ENCODE results near the gene SDHAF3. TPM values are rescaled to one million over a fixed set of nuclear protein-coding genes. Genes with fewer than 3 reads are reported as not detected.
A peak's percentile ranks its signal among the peaks of the same experiment; 100 is the strongest.
"Not testable (repeated sequence)": the region's sequence is repeated elsewhere in the genome, so short reads cannot be mapped to it uniquely, and the experiment has no call there.

The SDHAF3 gene
- total RNA-seq, 1 experiment from 2014 or later, result 41.3 TPM

DNA sequence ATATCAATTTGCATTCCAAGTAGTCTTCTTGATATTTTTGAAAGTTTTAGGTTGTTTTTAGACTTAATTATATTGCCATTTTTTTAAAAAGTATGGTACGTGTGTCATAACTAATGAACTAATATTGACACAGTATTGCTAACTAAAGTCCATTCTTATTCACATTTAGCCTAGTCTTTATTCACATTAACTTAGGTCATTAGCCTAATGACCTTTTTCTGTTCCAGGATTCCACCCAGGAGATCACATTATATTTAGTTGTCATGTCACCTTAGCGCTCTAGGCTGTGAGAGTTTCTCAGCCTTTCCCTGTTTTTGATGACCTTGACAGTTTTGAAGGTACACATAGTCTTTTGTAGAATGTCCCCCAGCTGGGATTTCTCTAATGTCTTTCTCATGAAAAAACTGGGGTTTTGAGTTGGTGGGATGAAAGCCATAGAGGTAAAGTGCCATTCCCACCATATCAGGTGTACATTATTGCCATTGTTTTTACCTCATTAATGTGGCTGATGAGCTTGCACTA, 38.5 kb downstream of the SDHAF3 start:
- no peak for DNase-seq
- H3K27me3 ChIP-seq (ENCODE audit: control insufficient read depth, insufficient read depth, low read length), result no peaks in the 10 kb centered on the region
- H3K36me3 ChIP-seq (replicated peaks; ENCODE audit: control insufficient read depth, insufficient read depth, low read length), result 0 out of 2 replicates have a peak, but pooled peaks cover 2% of the 10 kb centered on the region
- H3K4me3 ChIP-seq (ENCODE audit: insufficient read depth, low read depth, low read length), result no peak overlapping the region

- not testable (repeated sequence) for H3K27me3 ChIP-seq (ENCODE audit: control insufficient read depth, insufficient read depth, low read length); DNase-seq; H3K36me3 ChIP-seq (replicated peaks; ENCODE audit: control insufficient read depth, insufficient read depth, low read length); H3K4me3 ChIP-seq (ENCODE audit: insufficient read depth, low read depth, low read length)
Measured at GRCh38 chr7:97159984-97160383, 42.5 kb downstream of the SDHAF3 start.

DNA sequence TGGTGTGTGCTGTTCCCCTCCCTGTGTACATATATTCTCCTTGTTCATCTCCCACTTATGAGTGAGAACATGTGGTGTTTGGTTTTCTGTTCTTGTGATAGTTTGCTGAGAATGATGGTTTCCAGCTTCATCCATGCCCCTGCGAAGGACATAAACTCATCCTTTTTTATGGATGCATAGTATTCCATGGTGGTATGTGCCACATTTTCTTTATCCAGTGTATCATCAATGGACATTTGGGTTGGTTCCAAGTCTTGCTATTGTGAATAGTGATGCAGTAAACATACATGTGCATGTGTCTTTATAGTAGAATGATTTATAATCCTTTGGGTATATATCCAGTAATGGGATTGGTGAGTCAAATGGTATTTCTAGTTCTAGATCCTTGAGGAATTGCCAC, 44.1 kb downstream of the SDHAF3 start:
- DNase-seq; H3K27me3 ChIP-seq (ENCODE audit: control insufficient read depth, insufficient read depth, low read length); H3K4me3 ChIP-seq (ENCODE audit: insufficient read depth, low read depth, low read length); H3K36me3 ChIP-seq (replicated peaks; ENCODE audit: control insufficient read depth, insufficient read depth, low read length): not testable (repeated sequence)

DNA sequence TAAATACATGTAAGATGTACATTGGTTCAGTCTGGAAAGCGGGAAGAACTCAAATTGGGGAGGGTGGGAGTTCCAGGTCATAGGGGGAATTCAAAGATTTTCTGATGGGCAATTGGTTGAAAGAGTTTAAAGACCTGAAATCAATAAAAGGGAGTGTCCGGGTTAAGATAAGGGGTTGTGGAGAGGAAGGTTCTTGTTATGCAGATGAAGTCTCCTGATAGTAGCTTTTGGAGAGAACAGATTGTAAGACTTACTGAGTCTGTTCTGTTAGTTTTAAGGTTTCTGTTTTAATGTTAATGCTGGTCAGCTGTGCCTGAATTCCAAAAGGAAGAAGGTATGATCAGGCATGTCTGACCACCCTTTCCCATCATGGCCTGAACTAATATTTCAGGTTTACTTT, 48.8 kb downstream of the SDHAF3 start:
- no peak for DNase-seq
- H3K27me3 ChIP-seq (ENCODE audit: control insufficient read depth, insufficient read depth, low read length), result no peaks in the 10 kb centered on the region
- no peak overlapping the region for H3K4me3 ChIP-seq (ENCODE audit: insufficient read depth, low read depth, low read length)
- no peaks in the 10 kb centered on the region for H3K36me3 ChIP-seq (replicated peaks; ENCODE audit: control insufficient read depth, insufficient read depth, low read length)

DNA sequence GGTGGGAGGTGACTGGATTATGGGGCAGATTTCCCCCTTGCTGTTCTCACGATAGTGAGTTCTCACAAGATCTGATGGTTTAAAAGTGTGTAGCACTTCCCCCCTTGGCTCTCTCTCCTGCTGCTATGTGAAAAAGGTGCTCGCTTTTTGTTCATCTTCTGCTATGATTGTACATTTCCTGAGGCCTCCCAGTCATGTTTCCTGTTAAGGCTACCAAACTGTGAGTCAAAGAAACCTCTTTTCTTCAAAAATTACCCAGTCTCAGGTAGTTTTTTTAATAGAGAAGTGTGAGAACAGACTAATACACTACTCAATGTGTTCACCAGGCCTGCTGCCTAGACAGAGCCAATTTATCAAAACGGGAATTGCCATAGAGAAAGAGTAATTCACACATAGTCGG, 49.7 kb downstream of the SDHAF3 start:
- Histone ChIP-seq H3K36me3 (replicated peaks; ENCODE audit: control insufficient read depth, insufficient read depth, low read length) (no peaks in the 10 kb centered on the region), H3K4me3 (ENCODE audit: insufficient read depth, low read depth, low read length) (no peak overlapping the region), H3K27me3 (ENCODE audit: control insufficient read depth, insufficient read depth, low read length) (no peaks in the 10 kb centered on the region)

GRCh38 chr7:97167749-97168148, 50.3 kb downstream of the SDHAF3 start:
- H3K4me3 ChIP-seq (ENCODE audit: insufficient read depth, low read depth, low read length), result no peak overlapping the region
- DNase-seq, result no peak
- no peaks in the 10 kb centered on the region for H3K27me3 ChIP-seq (ENCODE audit: control insufficient read depth, insufficient read depth, low read length)
- no peaks in the 10 kb centered on the region for H3K36me3 ChIP-seq (replicated peaks; ENCODE audit: control insufficient read depth, insufficient read depth, low read length)

More for the DNA sequence above, 49.7 kb downstream of the SDHAF3 start:
- DNase-seq, result no peak

DNA sequence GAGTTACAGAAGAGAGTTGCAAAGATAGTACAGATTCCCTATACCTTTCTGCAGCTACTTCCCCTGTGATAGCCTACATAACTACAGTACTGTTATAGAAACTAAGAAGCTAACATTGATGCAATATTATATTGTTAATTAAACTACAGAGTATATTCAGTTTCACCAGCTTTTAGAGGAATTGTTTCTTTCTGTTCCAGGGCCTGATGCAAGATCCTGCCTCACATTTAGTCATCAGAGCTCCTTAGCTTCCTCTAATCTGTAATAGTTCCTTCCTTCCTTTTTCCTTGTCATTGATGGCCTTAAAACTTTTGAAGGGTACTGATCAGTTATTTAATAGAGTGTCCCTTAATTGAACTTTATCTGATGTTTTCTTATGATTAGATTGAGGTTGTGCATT, 56.8 kb downstream of the SDHAF3 start:
- Histone ChIP-seq H3K27me3 (ENCODE audit: control insufficient read depth, insufficient read depth, low read length) (no peaks in the 10 kb centered on the region), H3K36me3 (replicated peaks; ENCODE audit: control insufficient read depth, insufficient read depth, low read length) (no peaks in the 10 kb centered on the region), H3K4me3 (ENCODE audit: insufficient read depth, low read depth, low read length) (no peak overlapping the region)
- no peak for DNase-seq

- Histone ChIP-seq H3K27me3 (ENCODE audit: control insufficient read depth, insufficient read depth, low read length) (no peaks in the 10 kb centered on the region), H3K36me3 (replicated peaks; ENCODE audit: control insufficient read depth, insufficient read depth, low read length) (peaks cover 4% of the 10 kb centered on the region; the same call in 1 of the 2 replicates), H3K4me3 (ENCODE audit: insufficient read depth, low read depth, low read length) (no peak overlapping the region)
- peak; percentile 77 for DNase-seq
Measured at GRCh38 chr7:97179454-97180104, 62.1 kb downstream of the SDHAF3 start.

DNA sequence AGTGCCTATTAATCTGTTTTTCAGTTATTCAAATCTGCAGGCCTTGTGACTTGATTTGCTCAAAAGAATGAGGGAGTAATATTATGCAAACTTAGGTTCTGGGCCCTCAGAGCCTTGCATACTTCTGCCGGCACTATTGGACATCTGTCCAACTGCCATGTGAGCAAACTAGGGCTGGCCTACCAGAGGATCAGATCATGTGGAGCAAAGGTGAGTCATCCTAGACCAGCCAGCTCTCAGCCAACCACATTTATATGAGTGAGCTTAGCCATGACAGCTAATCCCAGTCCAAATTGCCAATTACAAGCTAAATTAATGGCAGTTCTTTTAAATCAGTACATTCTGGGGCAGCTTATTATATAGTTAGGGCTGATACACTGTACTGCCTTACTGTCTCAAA, 69.6 kb downstream of the SDHAF3 start:
- Histone ChIP-seq H3K4me3 (ENCODE audit: insufficient read depth, low read depth, low read length) (no peak overlapping the region), H3K27me3 (ENCODE audit: control insufficient read depth, insufficient read depth, low read length) (no peaks in the 10 kb centered on the region), H3K36me3 (replicated peaks; ENCODE audit: control insufficient read depth, insufficient read depth, low read length) (peaks cover under 1% of the 10 kb centered on the region; the same call in 1 of the 2 replicates)
- no peak for DNase-seq

- not testable (repeated sequence) for H3K4me3 ChIP-seq (ENCODE audit: insufficient read depth, low read depth, low read length); H3K36me3 ChIP-seq (replicated peaks; ENCODE audit: control insufficient read depth, insufficient read depth, low read length); DNase-seq; H3K27me3 ChIP-seq (ENCODE audit: control insufficient read depth, insufficient read depth, low read length)
Measured at GRCh38 chr7:97196174-97196573, 78.7 kb downstream of the SDHAF3 start.

DNA sequence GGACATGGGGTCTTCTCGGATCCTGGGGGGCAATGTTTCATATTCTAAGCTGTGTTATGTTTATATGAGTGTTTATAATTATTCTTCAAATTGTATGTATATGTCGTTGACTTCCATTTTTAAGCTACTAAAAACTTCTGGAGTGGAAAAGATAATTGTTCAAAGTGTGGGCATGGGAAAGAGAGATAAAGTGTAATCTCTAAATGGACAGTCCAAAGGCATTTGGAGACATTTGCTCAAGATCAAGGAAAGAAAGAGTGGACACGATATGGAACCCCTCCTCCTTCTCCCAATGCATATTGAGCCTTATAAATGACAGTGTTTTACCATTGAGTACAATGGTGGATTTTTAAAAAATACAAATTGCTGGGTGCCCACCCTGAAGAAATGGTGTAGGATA, 81.1 kb downstream of the SDHAF3 start:
- H3K4me3 ChIP-seq (ENCODE audit: insufficient read depth, low read depth, low read length), result no peak overlapping the region
- no peak for DNase-seq
- no peaks in the 10 kb centered on the region for H3K36me3 ChIP-seq (replicated peaks; ENCODE audit: control insufficient read depth, insufficient read depth, low read length)
- H3K27me3 ChIP-seq (ENCODE audit: control insufficient read depth, insufficient read depth, low read length), result no peaks in the 10 kb centered on the region

- no peak for DNase-seq
- Histone ChIP-seq H3K4me3 (ENCODE audit: insufficient read depth, low read depth, low read length) (no peak overlapping the region), H3K36me3 (replicated peaks; ENCODE audit: control insufficient read depth, insufficient read depth, low read length) (no peaks in the 10 kb centered on the region), H3K27me3 (ENCODE audit: control insufficient read depth, insufficient read depth, low read length) (no peaks in the 10 kb centered on the region)
Measured at GRCh38 chr7:97200018-97200417, 82.5 kb downstream of the SDHAF3 start.

DNA sequence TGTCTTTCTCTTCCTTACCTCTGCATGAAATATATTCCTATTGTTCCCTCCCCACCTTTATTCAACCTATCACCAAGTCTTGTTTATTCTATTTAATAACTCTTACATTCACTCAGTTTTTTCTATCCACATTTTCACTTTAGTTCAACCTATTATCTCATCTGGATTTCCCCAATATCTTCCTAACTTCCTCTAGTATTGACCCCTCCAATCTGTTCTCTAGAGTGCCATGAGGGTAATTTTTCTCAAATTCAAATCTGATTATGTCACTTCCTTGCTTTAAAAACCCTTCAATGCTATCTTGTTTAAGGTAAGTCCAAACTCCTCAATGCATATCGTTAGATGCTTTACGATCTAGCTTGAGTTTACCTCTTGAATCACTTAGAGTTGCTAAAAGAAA, 86.5 kb downstream of the SDHAF3 start:
- no peak for DNase-seq
- Histone ChIP-seq H3K36me3 (replicated peaks; ENCODE audit: control insufficient read depth, insufficient read depth, low read length) (no peaks in the 10 kb centered on the region), H3K4me3 (ENCODE audit: insufficient read depth, low read depth, low read length) (no peak overlapping the region), H3K27me3 (ENCODE audit: control insufficient read depth, insufficient read depth, low read length) (no peaks in the 10 kb centered on the region)

- Histone ChIP-seq H3K27me3 (ENCODE audit: control insufficient read depth, insufficient read depth, low read length) (no peaks in the 10 kb centered on the region), H3K4me3 (ENCODE audit: insufficient read depth, low read depth, low read length) (no peak overlapping the region), H3K36me3 (replicated peaks; ENCODE audit: control insufficient read depth, insufficient read depth, low read length) (no peaks in the 10 kb centered on the region)
- DNase-seq, result no peak
Measured at GRCh38 chr7:97204821-97205220, 87.3 kb downstream of the SDHAF3 start.

DNA sequence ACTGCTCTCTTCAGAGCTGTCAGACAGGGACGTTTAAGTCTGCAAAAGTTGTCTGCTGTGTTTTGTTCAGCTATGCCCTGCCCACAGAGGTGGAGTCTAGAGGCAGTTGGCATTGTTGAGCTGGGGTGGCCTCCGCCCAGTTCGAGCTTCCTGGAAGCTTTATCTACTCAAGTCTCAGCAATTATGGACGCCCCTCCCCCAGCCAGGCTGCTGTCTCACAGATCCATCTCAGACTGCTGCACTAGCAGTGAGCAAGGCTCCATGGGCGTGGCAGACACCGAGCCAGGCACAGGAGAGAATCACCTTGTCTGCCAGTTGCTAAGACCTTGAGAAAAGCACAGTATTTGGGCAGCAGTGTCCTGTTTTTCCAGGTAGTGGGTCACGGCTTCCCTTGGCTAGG, 98.1 kb downstream of the SDHAF3 start:
- Histone ChIP-seq H3K36me3 (replicated peaks; ENCODE audit: control insufficient read depth, insufficient read depth, low read length) (no peaks in the 10 kb centered on the region), H3K27me3 (ENCODE audit: control insufficient read depth, insufficient read depth, low read length) (no peaks in the 10 kb centered on the region), H3K4me3 (ENCODE audit: insufficient read depth, low read depth, low read length) (no peak overlapping the region)
- no peak for DNase-seq

DNA sequence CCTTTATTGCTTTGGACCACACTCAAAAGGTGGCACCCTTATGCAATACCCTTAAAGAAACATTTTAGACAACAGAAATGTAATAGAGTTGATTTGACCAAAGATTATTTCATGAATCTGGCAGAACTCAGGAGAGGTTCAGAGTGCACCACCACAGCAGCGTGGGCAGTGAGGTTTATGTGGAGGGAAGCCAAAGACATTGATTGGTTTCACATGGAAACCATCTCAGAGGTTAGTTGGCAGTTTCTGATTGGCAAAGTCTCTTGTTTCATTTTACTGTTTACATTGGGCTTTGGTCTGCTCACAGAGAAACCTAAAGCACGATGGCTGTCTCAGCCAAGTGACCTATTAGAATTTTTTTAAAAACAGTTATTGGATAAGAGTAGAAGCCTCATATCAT, 101.3 kb downstream of the SDHAF3 start:
- no peaks in the 10 kb centered on the region for H3K27me3 ChIP-seq (ENCODE audit: control insufficient read depth, insufficient read depth, low read length)
- H3K36me3 ChIP-seq (replicated peaks; ENCODE audit: control insufficient read depth, insufficient read depth, low read length), result no peaks in the 10 kb centered on the region
- DNase-seq, result no peak
- no peak overlapping the region for H3K4me3 ChIP-seq (ENCODE audit: insufficient read depth, low read depth, low read length)

All from H7 (cell line).